Activated CD8-positive, alpha-beta memory T cell treated with anti-CD3 and anti-CD28 coated beads for 36 hours (primary cell): ENCODE data around the gene ALAD. TPM values are rescaled to one million over a fixed set of nuclear protein-coding genes. Genes with fewer than 3 reads are reported as not detected.
"Not testable (repeated sequence)": the region's sequence is repeated elsewhere in the genome, so short reads cannot be mapped to it uniquely, and the experiment has no call there.

Experiments used
- CTCF ChIA-PET: fragments of 350-600 bp; sonication (Branson Sonifier 250); formaldehyde crosslinking; loops from one replicate; lab custom pipeline; 2021; ENCODE audit warnings: antibody characterized with exemption; lab: Charles Lee
- POLR2A ChIA-PET: fragments of 350-600 bp; sonication (Branson Sonifier 250); formaldehyde crosslinking; loops from one replicate; lab custom pipeline; 2021; ENCODE audit warnings: antibody characterized with exemption; lab: Charles Lee
- total RNA-seq, 2 experiments: library from RNA; stranded (reverse); gene quantifications; one replicate each; pipeline ENCODE4 v1.2.3, GENCODE V29; 2021

ALAD gene
- 10 to 100 TPM; 18.2 to 20.1 TPM for total RNA-seq

- POLR2A ChIA-PET, result interaction anchor here (0.7 to 1.4 kb wide), 3 partner anchors 9 to 126 kb away, joined by 3 to 8 read pairs (median 6); partner anchors contain the start of genes C9orf43, CDC26, POLE3 and PRPF4
- CTCF ChIA-PET, result interaction anchor here (0.6 to 2.6 kb wide), 14 partner anchors 9 to 260 kb away, joined by 3 to 18 read pairs (median 4); partner anchors contain the start of genes C9orf43, CDC26, POLE3 and PRPF4
These were observed at the start of gene ALAD for GRCh38 chr9:113401027-113401792. TSS of gene ALAD (minus strand) at chr9:113401284. CDS start at chr9:113393559, 7,725 bp downstream.

- ChIA-PET CTCF (interaction anchor here (1.2 to 4.1 kb wide), 2 partner anchors 142 to 208 kb away, joined by 5 to 65 read pairs; no protein-coding TSS in a partner anchor), POLR2A (no interaction called here)
These were observed 48.3 kb upstream of the ALAD start for GRCh38 chr9:113449376-113449775.

- ChIA-PET POLR2A (no interaction called here), CTCF (interaction anchor here (0.6 to 4.1 kb wide), 16 partner anchors 9 to 211 kb away, joined by 3 to 65 read pairs (median 4); no protein-coding TSS in a partner anchor)
These were observed 45.2 kb upstream of the ALAD start for GRCh38 chr9:113446323-113446740.

GRCh38 chr9:113444736-113445135, 43.7 kb upstream of the ALAD start:
- ChIA-PET POLR2A (no interaction called here), CTCF (interaction anchor here (1.2 to 2.2 kb wide), 2 partner anchors 147 kb away, joined by 4 to 7 read pairs; no protein-coding TSS in a partner anchor)

- CTCF ChIA-PET, POLR2A ChIA-PET: not testable (repeated sequence)
These were observed 36.6 kb upstream of the ALAD start for GRCh38 chr9:113437716-113438115.

DNA sequence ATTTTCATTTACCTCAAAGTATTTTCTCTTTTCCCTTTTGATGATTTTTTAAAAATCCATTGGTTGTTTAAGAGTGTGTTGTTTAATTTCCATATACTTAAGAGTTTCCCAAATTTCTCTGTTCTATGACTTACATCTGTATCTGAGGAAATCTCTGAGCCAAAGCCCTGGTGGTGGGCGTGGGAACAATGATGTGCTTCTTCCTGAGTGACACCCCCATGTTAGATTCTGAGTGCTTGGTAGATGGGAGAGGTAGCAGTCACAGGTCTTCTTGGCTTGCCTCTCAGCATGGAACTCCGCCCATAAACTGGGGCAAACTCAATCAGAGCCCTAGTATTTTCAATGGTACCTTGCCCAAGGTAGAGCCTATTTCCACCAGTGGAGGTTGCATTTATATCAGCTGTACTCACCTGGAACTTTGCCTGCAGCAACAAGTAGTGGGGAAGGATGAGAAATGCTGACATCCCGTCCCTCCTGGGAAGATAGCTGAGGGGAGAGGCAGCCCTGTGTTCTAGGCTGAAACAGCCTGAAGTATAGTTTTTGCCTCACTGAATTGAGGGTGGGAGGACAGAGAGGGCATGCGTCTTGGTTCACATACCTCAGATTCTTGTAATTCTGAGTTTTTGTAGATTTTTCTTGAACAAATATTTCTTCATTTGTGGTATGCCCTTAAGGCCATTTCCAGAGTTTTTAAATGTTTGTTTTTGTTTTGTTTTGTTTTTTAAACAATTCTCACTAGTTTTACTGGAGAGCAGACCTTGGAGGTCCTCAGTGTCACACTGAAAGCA, 35.8 kb upstream of the ALAD start:
- ChIA-PET CTCF (interaction anchor here (1.5 kb wide), 2 partner anchors 9 to 219 kb away, joined by 3 read pairs; no protein-coding TSS in a partner anchor), POLR2A (no interaction called here)

GRCh38 chr9:113431191-113431590, 30.1 kb upstream of the ALAD start:
- POLR2A ChIA-PET, result no interaction called here
- CTCF ChIA-PET, result interaction anchor here (1.0 kb wide), 1 partner anchor 15 kb away, joined by 4 read pairs; no protein-coding TSS in a partner anchor

DNA sequence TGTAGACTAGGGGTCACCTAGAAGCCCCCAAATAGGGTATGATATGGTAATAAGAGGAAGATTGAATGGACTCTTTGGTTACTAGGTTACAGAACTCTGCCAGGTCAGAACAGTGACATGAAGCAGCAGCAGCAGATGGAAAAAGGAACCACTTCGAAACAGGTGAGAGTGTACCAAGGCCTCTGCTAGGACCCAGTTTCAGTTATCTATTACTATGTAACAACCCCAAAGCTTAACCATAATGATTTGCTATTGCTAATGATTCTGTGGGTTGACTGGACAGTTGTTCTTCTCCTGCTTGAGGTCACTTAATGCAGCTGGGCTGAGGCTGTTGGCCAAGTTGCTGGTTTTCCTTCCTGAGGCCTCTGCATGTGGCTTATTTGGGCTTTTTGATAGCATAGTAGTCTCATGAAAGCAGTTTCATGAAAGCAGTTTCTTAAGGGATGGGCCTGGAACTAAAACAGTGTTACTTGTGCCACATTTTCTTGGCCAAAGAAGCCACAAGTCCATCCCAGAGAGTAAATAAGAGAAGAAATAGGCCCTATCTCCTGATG, 27.1 kb upstream of the ALAD start:
- ChIA-PET POLR2A (no interaction called here), CTCF (no interaction called here)

DNA sequence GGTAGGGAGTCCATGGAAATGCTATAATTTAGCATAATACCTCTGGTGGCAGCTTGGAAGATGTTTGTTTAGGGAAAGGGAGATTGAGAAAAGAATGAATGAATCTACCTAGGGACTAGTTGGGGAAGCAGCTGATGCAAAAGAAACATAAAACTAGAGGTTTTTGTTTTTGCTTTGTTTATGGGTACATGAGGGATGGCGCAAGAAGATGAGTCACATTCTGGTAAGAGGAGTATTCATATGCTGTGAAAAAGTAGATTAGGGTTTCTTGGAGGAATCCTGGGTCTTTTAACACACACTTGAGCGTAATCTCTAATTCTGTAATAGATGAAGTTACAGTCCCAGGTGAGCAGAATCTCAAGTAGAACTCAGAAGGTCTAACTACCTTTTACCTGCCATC, 26.5 kb upstream of the ALAD start:
- CTCF ChIA-PET, result no interaction called here

GRCh38 chr9:113426701-113427100, 25.6 kb upstream of the ALAD start:
- CTCF ChIA-PET, result no interaction called here
- POLR2A ChIA-PET, result interaction anchor here (0.5 kb wide), 1 partner anchor 33 kb away, joined by 6 read pairs; no protein-coding TSS in a partner anchor

More for the DNA sequence above, 26.5 kb upstream of the ALAD start:
- POLR2A ChIA-PET, result no interaction called here

GRCh38 chr9:113425072-113425471, 24.0 kb upstream of the ALAD start:
- ChIA-PET POLR2A (interaction anchor here (1.0 kb wide), 1 partner anchor 15 kb away, joined by 3 read pairs; the partner anchor contains the start of genes C9orf43 and POLE3), CTCF (no interaction called here)

- ChIA-PET CTCF (no interaction called here), POLR2A (no interaction called here)
These were observed 20.6 kb upstream of the ALAD start for GRCh38 chr9:113421726-113422125.

- CTCF ChIA-PET, result no interaction called here
- POLR2A ChIA-PET, result no interaction called here
These were observed 16.3 kb upstream of the ALAD start for GRCh38 chr9:113417370-113417769.

GRCh38 chr9:113416149-113416721, 15.2 kb upstream of the ALAD start:
- CTCF ChIA-PET, result no interaction called here
- POLR2A ChIA-PET, result interaction anchor here (0.6 kb wide), 1 partner anchor 244 kb away, joined by 3 read pairs; no protein-coding TSS in a partner anchor

DNA sequence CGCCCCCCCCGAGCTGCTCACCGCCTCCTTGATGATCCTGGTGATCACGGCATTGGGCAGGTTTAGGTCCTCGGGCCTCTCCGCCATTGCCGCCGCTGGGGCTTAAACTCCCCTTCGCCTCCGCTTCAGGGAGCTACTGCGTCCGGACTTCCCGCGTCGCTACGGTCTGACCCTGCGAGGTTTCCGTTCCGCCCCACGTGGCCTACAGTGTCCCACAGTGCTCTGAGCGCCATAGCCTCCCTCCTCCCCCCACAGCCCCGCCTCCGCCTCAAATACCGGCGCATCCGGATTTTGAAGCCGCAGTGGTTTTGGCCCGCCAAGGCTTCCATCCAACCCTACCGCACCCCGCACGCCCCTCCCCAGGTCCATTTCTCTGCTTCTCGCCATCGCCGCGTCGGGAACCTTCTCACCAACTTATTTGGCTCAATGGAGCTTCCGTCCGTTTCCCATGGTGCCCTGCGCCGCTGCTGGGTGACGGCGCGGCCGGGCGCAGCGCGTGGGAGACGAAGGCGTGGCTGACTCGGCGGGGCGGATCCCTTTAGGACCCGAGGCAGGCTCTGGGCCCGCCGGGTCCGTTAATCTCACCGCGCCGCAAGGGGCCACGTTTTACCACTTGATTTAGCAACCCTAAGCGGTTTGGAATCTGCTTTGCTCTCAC, 9.3 kb upstream of the ALAD start, which contains the start of the genes C9orf43 and POLE3:
C9orf43 (plus strand) TSS at position 541 of the 658 bp plus-strand sequence. CDS start 2,747 bp downstream, outside the sequence.
POLE3 (minus strand) TSS at position 469 of the 658 bp plus-strand sequence; CDS start at position 87, 382 bp downstream.
- CTCF ChIA-PET, result interaction anchor here (0.6 to 2.6 kb wide), 9 partner anchors 9 to 215 kb away, joined by 3 to 18 read pairs (median 4); partner anchors contain the start of genes ALAD, CDC26, FKBP15 and PRPF4
- POLR2A ChIA-PET, result interaction anchor here (0.7 to 2.0 kb wide), 8 partner anchors 9 to 245 kb away, joined by 3 to 14 read pairs (median 4); partner anchors contain the start of genes ALAD, CDC26, HDHD3 and PRPF4

GRCh38 chr9:113409883-113410206, 8.8 kb upstream of the ALAD start:
- ChIA-PET POLR2A (interaction anchor here (0.7 to 2.0 kb wide), 8 partner anchors 9 to 245 kb away, joined by 3 to 14 read pairs (median 4); partner anchors contain the start of genes ALAD, CDC26, HDHD3 and PRPF4), CTCF (interaction anchor here (0.8 to 2.6 kb wide), 9 partner anchors 8 to 880 kb away, joined by 3 to 18 read pairs (median 4); partner anchors contain the start of genes ALAD, CDC26, FKBP15 and PRPF4)

DNA sequence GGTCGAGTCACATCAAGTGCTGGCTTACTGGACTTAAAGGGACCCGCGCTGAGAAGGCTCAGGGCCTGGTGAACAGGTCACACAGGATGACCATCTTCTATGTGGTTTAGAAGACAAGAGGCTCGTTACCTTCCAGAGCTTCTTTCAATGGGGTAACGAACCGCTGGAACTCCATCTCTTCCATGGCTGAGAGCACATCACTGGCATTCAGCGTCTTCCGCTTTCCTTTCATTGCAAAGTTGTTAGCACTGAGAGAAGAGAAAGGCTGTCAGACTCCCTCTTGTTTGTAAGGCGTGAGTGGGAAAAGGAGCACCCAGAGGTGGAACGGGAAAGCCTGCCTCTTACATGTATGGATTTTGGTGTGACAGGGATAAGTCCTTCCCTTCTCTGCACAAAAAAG, 8.4 kb upstream of the ALAD start:
- POLR2A ChIA-PET, result interaction anchor here (1.0 to 2.0 kb wide), 6 partner anchors 8 to 134 kb away, joined by 3 to 14 read pairs (median 5); partner anchors contain the start of genes ALAD, CDC26, HDHD3 and PRPF4

More for the DNA sequence above, 8.4 kb upstream of the ALAD start:
- CTCF ChIA-PET, result interaction anchor here (0.8 to 2.6 kb wide), 6 partner anchors 8 to 879 kb away, joined by 3 to 18 read pairs (median 6); partner anchors contain the start of genes ALAD, CDC26 and PRPF4
